Liver (tissue), 9 donors: ENCODE data around the gene ZNF579. TPM values are rescaled to one million over a fixed set of nuclear protein-coding genes. Genes with fewer than 3 reads are reported as not detected.
A peak's percentile ranks its signal among the peaks of the same experiment; 100 is the strongest.

ENCODE experiments used
- DNase-seq: peaks from one replicate; pipeline ENCODE4 v3.0.0-alpha.2; 2017; ENCODE audit warnings: low spot score
- H3K27ac ChIP-seq, 2 donors: one replicate each; pipeline ENCODE4 v1.7.0; 2013; ENCODE audit warnings: inconsistent platforms in 2 of 2, low read length in 2 of 2, control low read depth in 1 of 2, low read depth in 1 of 2, mild to moderate bottlenecking in 1 of 2
- H3K27me3 ChIP-seq, 4 donors: one replicate each; pipeline versions ENCODE4 v1.6.1 to v1.7.0; 2013; ENCODE audit warnings: low read length in 3 of 4, inconsistent platforms in 1 of 4, mild to moderate bottlenecking in 1 of 4, moderate library complexity in 1 of 4; ENCODE audit not compliant: control insufficient read depth in 4 of 4, insufficient read depth in 4 of 4
- H3K36me3 ChIP-seq, 4 donors: one replicate each; pipeline versions ENCODE4 v1.6.1 to v1.7.0; 2013; ENCODE audit warnings: low read length in 3 of 4, mild to moderate bottlenecking in 3 of 4, low read depth in 1 of 4, moderate library complexity in 1 of 4; ENCODE audit not compliant: control insufficient read depth in 4 of 4, insufficient read depth in 3 of 4
- H3K4me1 ChIP-seq, 4 donors: one replicate each; pipeline versions ENCODE4 v1.6.1 to v1.7.0; 2013; ENCODE audit warnings: low read length in 3 of 4, mild to moderate bottlenecking in 3 of 4, moderate library complexity in 1 of 4; ENCODE audit not compliant: control insufficient read depth in 4 of 4, insufficient read depth in 4 of 4
- H3K4me3 ChIP-seq, 3 donors: one replicate each; pipeline versions ENCODE4 v1.6.1 to v1.7.0; 2013; ENCODE audit warnings: low read length in 3 of 3, control low read depth in 1 of 3, low read depth in 1 of 3, mild to moderate bottlenecking in 1 of 3
- H3K9ac ChIP-seq, 2 donors: one replicate each; pipeline ENCODE4 v1.7.0; 2013; ENCODE audit warnings: low read length in 2 of 2, mild to moderate bottlenecking in 2 of 2, moderate library complexity in 2 of 2, control low read depth in 1 of 2, low read depth in 1 of 2
- H3K9me3 ChIP-seq, 4 donors: one replicate each; pipeline versions ENCODE4 v1.6.1 to v1.7.0; 2013; ENCODE audit warnings: low read length in 3 of 4; ENCODE audit not compliant: control insufficient read depth in 4 of 4
- ATF3 ChIP-seq: IDR thresholded peaks from 2 replicates; pipeline ENCODE4 v1.6.1; 2016; ENCODE audit warnings: antibody characterized with exemption
- CTCF ChIP-seq: fragments of 150-350 bp; IDR thresholded peaks from 2 replicates; pipeline ENCODE4 v1.5.1; 2017; ENCODE audit warnings: improper control_type of control experiment, low read depth, low read length; ENCODE audit not compliant: missing input control
- EGR1 ChIP-seq, 2 donors: IDR thresholded peaks; 2 replicates each; pipeline ENCODE4 v1.6.1; 2016 to 2018; ENCODE audit warnings: antibody characterized with exemption in 2 of 2, low read depth in 2 of 2
- FOXA1 ChIP-seq: IDR thresholded peaks from 2 replicates; pipeline ENCODE4 v1.6.1; 2016; ENCODE audit warnings: antibody characterized with exemption
- FOXA2 ChIP-seq: IDR thresholded peaks from 2 replicates; pipeline ENCODE4 v1.6.1; 2016; ENCODE audit warnings: antibody characterized with exemption
- GABPA ChIP-seq, 2 donors: IDR thresholded peaks in 1 of 2; conservative IDR thresholded peaks in 1 of 2; 2 replicates each; pipeline ENCODE4 v1.6.1; 2016; ENCODE audit warnings: antibody characterized with exemption in 2 of 2, mild to moderate bottlenecking in 1 of 2, moderate library complexity in 1 of 2
- HNF4A ChIP-seq, 2 donors: conservative IDR thresholded peaks; 2 replicates each; pipeline ENCODE4 v1.6.1; 2016; ENCODE audit warnings: antibody characterized with exemption in 2 of 2, mild to moderate bottlenecking in 2 of 2
- HNF4G ChIP-seq: IDR thresholded peaks from 2 replicates; pipeline ENCODE4 v1.6.1; 2016; ENCODE audit warnings: antibody characterized with exemption
- JUND ChIP-seq, 2 donors: IDR thresholded peaks; 2 replicates each; pipeline ENCODE4 v1.6.1; 2016; ENCODE audit warnings: antibody characterized with exemption in 2 of 2
- MAX ChIP-seq: IDR thresholded peaks from 2 replicates; pipeline ENCODE4 v1.6.1; 2016; ENCODE audit warnings: antibody characterized with exemption
- NR2F2 ChIP-seq: IDR thresholded peaks from 2 replicates; pipeline ENCODE4 v1.6.1; 2016; ENCODE audit warnings: antibody characterized with exemption
- RAD21 ChIP-seq, 2 donors: IDR thresholded peaks; 2 replicates each; pipeline ENCODE4 v1.6.1; 2016; ENCODE audit warnings: antibody characterized with exemption in 2 of 2, mild to moderate bottlenecking in 2 of 2
- REST ChIP-seq: IDR thresholded peaks from 2 replicates; pipeline ENCODE4 v1.6.1; 2016; ENCODE audit warnings: antibody characterized with exemption, mild to moderate bottlenecking
- RXRA ChIP-seq, 2 donors: IDR thresholded peaks; 2 replicates each; pipeline ENCODE4 v1.6.1; 2017 to 2018; ENCODE audit warnings: antibody characterized with exemption in 2 of 2, mild to moderate bottlenecking in 1 of 2
- SP1 ChIP-seq: IDR thresholded peaks from 2 replicates; pipeline ENCODE4 v1.6.1; 2018; ENCODE audit warnings: antibody characterized with exemption, mild to moderate bottlenecking
- TAF1 ChIP-seq: conservative IDR thresholded peaks from 2 replicates; pipeline ENCODE4 v1.6.1; 2016; ENCODE audit warnings: antibody characterized with exemption, mild to moderate bottlenecking
- YY1 ChIP-seq: IDR thresholded peaks from 2 replicates; pipeline ENCODE4 v1.6.1; 2016; ENCODE audit warnings: antibody characterized with exemption, mild to moderate bottlenecking
- ZBTB33 ChIP-seq: IDR thresholded peaks from 2 replicates; pipeline ENCODE4 v1.6.1; 2016; ENCODE audit warnings: antibody characterized with exemption
- WGBS: extraction: QIAGEN DNeasy Blood & Tissue Kit; methylation state at CpG from one replicate; pipeline ENCODE4 v1.1.7; 2013; 5-methylcytosine and 5-hydroxymethylcytosine counted together
- polyA plus RNA-seq, 2 donors: library from polyadenylated mRNA; stranded (reverse) in 1 of 2; unstranded in 1 of 2; fragments of 200-250 nt in 1 of 2; fragments of >200 nt in 1 of 2; fragmentation: Nextera tagmentation in 1 of 2; extraction: Ambion mirVana in 1 of 2; gene quantifications; one replicate each; pipeline versions ENCODE4 v1.2.1 to v1.2.3, GENCODE V29; 2013 to 2015
- total RNA-seq, 2 donors: library from RNA; depleted of rRNA; stranded (reverse); fragments of >200 nt; gene quantifications; one replicate each; pipeline ENCODE4 v1.2.3, GENCODE V29; 2014
- donor health status: healthy.
- donor health status: healthy.
- donor health status: healthy.
- donor health status: healthy.
- donor health status: healthy.

The ZNF579 gene
- total and polyA plus RNA-seq, 4 donors = 0.92 to 3.3 (median 1.2) TPM

GRCh38 chr19:55598719-55599467, 18.2 kb upstream of the ZNF579 start:
- Histone ChIP-seq H3K9me3 (no peaks in the 10 kb centered on the region), H3K27me3 (no peaks in the 10 kb centered on the region), H3K4me1 (peaks cover 1 to 12% (median 11%) of the 10 kb centered on the region in 4 donors), H3K27ac (peak overlapping the region; percentile 92 to 96), H3K36me3 (peaks cover 0 to 20% (median 8%) of the 10 kb centered on the region in 4 donors), H3K4me3 (peak overlapping the region; percentile 78 to 91 (median 85)), H3K9ac (no peak overlapping the region)
- DNase-seq = peak; percentile 96
- WGBS = 7% methylated on average over 26 of the region's 26 CpGs
- TF ChIP-seq EGR1 (IDR thresholded peaks at IDR 0.05; ENCODE audit: low read depth in 2 of 2) (peak in 1 of 2 donors; percentile 3), FOXA1 (no peak), SP1 (peak; percentile 54), HNF4A (conservative IDR thresholded peaks at IDR 0.05) (no peak), TAF1 (no peak), NR2F2 (no peak), YY1 (no peak), ZBTB33 (no peak), RXRA (IDR thresholded peaks at IDR 0.05) (no peak), FOXA2 (no peak), JUND (IDR thresholded peaks at IDR 0.05) (peak in 1 of 2 donors; percentile 20), ATF3 (no peak), MAX (no peak), HNF4G (no peak), GABPA (IDR thresholded peaks at IDR 0.05 in 1 of 2, conservative IDR thresholded peaks at IDR 0.05 in 1 of 2) (no peak), REST (peak; percentile 20), CTCF (no peak), RAD21 (IDR thresholded peaks at IDR 0.05) (peak in 1 of 2 donors; percentile 4)
